NCI-H748 (cell line): ENCODE measurements around the gene DCAF15.

Experiments
- DNase-seq: peaks from one replicate; lab custom pipeline; 2025; ENCODE audit not compliant: unreplicated experiment; lab: John Stamatoyannopoulos, UW

The DCAF15 gene

DNA sequence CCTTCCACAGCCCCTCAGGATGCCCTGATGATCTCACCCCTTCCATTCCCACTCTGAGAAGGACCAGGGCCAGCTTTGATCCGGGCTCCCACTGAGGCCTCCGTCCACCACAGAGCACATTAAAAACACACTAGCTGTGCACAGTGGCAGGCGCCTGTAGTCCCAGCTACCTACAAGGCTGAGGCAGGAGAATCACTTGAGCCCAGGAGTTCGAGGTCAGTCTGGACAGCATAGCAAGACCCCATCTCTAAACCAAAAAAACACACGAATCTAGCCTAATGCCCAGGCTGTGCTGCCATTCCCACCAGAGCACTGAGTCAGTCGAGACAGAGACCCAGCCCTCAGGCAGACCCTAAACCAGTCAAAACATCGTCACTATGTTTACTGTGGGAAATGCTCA, 39.7 kb downstream of the DCAF15 start:
- DNase-seq: no peak

DNA sequence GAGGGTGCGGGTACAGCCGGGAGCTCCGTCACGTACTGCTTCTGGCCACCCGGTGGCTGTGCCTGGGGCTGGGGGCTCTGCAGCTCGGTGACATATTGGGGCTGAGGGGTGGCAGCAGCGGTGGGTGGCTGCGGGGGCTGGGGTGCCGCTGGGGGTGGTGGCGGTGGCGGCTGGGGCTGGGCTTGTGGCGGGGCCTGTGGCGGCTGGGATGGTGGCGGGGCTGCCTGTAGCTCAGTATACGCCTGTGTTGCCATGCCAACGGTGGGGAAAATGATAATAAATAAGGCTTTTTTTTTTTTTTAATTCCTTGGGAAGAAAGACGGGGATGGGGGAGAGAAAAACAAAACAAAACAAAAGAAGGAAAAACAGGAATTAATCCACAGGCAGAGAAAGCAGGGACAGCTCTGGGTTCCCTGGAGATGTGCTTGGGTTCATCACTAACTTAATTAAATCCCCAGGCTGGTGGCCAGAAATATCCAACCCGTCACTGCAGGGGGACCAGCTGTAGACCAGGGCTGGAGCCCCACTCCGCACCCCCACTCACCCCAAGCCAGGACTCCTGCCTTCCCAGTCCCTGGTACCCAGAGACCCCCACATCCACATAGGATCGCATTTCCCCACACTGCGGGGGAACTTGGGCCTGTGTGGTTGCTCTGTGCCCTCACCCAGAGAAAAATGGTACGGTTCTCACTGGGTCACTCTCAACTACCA, 41.4 kb downstream of the DCAF15 start:
- DNase-seq: no peak

DNA sequence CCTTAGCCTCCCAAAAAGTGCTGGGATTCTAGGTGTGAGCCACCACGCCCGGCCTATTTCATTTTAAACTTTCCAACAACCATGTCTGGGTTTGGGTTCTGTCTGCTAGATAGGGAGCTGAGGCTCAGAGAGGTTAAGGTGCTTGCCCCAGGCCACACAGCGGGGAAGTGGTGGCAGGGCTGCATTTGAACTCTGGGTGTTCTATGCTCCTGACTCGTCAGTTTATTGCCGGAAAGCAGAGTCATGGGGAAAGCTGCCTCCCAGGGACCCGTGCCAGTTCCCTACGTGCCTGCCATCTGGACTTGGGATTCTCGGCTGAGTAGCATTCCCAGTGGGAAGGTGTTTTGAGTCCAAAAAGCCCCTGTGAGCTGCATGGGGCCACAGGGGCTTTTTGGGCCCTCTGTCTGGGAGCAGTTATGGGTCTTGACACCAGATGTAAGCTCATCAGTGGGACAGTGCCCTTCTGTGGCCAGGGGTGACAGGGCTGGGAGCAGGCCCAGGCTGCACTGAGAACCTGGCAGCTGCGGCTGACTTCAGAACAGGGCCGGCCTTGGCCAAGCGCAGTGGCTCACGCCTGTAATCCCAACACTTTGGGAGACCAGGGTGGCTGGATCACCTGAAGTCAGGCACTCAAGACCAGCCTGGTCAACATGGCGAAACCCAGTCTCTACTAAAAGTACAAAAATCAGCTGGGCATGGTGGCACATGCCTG, 42.9 kb downstream of the DCAF15 start:
- no peak for DNase-seq

DNA sequence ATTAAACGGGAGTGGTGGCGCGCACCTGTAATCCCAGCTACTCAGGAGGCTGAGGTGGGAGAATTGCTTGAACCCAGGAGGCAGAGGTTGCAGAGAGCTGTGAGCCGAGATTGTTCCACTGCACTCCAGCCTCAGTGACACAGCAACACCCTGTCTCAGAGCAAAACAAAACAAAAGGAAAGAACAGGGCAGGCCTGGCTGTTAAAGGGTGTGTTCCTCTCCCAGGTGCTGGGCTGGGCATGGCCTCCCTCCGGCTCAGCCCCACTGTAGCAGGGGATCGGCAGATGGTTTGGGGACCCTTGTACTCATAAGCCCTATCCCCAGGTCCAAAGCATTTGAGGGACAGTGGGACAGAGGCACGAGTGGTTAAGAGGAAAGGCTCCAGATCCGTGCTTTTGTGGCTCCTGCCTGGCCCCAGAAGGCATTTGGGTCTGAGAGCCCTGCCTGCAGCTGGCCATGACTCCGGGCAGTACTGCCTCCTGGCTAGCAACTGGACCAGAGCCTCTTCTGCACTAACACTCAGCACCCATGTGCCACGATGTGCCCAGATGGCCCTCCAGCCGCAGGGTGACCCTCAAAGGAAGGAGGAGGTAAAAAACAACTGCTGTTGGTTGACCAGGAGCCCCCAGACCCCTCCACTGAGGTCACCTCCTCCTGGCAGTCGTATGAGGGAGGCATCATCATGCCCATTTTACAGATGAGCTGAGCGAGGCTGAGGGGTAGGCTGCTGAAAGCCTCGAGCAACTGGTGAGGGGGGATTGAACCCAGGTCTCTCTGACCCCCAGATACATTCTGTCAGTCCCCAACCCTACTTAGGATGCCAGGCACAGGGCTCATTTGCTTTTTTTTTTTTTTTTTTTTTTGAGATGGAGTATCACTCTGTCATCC, 43.8 kb downstream of the DCAF15 start:
- no peak for DNase-seq

DNA sequence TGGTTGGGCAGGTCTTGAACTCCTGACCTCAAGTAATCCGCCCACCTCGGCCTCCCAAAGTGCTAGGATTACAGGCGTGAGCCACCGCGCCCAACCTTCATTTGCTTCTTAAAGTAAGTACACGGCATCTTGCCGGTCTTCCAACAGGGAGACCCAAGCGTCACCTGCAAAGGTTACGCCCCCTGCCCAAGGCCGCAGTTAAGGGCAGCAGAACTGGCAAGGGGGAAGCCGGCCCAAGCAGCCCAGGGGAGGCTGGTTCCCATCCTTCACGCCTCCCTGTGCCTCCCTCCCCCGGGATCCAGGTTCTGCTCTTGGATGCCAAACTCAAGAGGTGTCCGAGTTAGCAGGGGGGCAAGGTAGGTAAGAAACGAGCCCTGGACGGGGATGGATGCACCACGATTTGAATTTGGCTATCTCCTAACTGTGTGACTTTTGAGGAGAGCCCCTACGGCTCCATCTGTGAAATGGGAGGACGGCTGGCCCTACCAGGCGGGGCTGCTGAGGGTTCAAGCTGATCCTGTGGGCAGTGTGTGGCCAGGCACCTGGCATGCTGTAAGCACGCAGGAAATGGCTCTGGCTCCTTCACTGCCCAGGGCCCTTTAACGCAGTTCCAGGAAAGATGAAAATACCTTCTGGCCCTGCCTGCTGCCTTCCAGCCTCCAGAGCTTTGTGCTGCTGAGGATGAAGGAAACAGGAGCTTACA, 44.8 kb downstream of the DCAF15 start:
- DNase-seq: no peak

DNA sequence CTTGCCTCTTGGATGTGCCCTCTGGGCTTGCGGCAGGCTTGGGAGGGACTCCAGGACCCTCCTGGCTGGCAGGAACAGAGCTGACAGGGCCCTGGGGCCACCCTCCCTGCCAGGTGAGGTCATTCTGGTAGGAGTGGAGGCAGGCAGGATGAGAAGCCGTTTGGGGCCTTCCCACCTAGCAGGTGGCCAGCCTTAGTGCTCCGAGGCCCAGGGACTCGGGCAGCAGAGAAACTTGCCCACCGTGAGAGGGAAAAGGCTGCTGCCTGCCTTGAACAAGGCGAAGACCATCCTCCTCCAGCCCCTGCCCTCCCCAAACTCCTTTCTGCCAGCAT, 45.3 kb downstream of the DCAF15 start:
- no peak for DNase-seq

DNA sequence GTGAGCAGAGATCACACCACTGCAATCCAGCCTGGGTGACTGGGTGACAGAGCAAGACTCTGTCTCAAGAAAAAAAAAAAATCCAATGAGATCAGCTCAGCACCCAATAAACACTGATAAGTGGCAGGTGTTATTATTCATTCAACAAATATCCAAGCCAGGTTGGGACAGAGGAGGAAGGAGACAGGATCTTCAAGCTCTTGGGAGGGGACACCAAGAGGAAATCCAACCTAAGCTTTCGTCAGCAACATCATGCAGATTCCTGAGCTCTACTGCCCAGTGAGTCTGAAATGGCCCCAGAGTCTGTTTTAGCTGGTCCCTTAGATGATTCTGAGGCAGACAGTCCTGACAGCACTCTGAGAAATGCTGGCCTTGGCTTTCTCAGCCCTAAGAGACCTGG, 46.1 kb downstream of the DCAF15 start:
- DNase-seq: no peak

DNA sequence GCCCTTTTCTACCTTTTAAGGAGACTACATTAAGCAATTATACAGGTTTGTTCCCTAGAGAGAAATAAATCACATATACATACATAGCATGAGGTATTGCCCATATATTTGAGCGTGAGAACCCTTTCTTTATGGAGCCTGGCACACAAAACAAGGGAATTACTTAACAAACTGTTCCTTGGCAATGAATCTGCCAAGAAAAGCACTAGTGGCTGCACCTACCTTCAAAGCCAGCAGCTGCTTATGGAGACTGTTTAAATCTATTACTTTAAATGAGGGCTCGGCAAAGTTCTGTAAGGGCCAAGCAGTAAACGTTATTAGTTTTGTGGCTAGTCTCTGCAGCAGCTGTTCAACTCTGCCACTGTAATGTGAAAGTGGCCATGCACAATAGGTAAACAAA, 46.8 kb downstream of the DCAF15 start:
- no peak for DNase-seq

DNA sequence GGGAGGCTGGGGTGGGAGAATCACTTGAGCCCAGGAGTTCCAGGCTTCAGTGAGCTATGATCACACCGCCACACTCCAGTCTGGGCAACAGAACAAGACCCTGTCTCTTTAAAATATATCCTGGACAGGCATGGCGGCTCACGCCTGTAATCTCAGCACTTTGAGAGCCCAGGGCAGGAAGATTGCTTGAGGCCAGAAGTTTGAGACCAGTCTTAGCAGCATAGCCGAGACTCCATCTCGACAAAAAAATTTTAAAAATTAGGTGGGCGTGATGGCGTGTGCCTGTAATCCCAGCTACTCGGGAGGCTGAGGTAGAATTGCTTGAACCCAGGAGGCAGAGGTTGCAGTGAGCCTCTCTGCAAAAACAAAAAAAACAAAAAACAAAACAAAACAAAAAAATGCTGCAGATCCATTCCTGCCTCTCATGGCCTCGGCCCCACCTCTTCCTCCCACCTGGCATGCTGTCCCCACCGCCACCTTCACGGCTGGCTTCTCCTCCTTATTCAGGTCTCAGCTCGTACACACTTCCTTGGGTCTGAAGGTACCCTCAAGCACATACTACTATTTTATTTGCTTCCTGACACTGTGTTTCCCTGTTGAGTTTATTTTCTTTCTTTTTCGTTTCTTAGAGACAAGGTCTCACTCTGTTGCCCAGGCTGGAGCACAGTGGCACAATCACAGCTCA, 48.5 kb downstream of the DCAF15 start:
- DNase-seq: no peak

DNA sequence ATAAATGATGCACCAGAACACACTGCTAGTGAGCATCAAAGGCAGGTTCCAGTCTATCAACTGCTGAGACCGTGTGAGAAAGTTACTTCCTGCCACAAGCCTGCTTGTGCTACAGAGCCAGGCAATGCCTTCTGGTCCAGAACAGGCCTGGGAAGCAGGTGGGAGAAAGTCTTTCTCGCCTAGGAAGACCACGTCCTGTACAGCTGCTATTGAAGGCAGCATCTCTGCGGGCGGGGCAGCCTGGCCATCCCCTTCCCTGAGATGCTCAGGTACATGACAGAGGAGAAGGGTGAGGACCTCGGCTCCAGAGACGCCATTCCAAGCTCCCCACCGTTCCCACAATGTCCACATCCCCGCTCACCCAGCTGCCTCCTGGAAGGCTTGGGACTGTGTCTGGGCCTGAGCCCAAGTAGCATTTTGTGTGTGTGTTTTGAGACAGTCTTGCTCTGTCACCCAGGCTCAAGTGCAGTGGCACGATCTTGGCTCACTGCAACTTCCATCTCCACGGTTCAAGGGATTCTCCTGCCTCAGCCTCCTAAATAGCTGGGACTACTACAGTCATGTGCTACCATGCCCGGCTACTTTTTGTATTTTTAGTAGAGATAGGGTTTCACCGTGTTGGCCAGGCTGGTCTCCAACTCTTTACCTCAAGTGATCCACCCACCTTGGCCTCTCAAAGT, 50.4 kb downstream of the DCAF15 start:
- peak; percentile 3 for DNase-seq

DNA sequence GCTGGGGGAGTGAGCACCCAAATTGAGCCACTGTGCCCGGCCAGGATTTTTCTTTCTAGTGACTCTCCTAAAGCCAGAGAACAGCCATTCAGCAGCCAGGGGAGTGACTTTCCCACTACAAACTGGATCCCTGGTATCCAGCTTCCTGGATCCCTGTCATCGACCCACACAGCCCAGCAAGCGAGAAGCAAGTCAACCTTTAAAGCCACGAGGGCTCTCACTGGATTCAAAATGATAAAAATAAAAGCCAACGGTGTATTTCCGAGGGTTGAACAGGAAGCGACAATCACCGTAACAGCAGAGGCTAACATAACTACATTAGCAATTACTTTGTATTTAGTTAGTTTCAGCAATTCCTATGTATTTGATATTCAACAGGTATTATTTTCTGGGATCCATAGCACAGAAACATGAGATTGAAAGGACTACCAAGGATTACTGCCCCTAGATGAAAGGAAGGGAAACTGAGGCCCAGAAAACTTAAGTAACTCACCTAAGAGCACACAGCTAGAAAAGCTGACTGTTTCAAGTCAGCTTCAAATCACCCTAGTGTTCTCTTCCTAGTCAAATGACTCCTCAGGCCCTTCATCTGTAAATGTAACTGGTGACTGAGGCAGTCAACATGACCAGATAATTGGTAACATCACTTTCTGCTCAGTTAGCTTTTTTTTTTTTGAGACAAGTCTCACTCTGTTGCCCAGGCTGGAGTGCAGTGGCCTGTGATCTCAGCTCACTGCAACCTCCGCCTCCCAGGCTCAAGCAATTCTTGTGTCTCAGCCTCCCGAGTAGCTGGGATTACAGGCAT, 51.1 kb downstream of the DCAF15 start:
- no peak for DNase-seq

DNA sequence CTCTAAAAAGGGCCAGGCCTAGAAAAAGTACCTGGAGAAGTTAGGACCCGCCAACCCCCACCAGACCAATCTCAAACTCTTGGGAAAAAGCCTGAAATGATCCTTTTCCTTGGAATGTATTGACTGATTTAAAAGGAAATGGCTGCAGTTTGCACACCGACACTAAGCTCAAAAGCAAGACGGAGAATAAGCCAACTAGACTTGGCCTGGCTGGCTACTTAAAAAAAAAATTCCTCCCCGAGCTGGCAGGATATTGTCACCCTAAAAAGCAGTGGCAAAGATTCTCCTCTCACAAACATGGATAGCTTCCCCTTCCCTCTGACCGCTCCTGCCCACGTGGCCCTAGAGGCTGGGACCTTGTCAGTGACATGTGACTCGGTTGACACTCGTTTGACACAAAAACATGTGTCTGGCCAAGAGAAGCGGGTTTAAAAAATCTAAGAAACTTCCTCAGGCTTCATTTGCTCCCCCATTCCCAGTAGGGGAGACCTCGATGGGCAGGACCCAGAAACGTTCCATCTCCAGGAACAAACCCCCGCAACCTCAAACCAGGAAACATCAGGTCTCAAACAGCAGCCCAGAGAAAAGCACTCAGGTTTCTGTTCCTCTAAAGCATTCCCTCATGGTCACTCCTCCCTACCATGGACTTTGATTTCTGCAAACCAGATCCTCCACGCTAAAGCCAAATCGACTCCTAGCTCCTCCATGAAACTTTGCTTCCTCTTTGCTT, 52.5 kb downstream of the DCAF15 start:
- DNase-seq: no peak

DNA sequence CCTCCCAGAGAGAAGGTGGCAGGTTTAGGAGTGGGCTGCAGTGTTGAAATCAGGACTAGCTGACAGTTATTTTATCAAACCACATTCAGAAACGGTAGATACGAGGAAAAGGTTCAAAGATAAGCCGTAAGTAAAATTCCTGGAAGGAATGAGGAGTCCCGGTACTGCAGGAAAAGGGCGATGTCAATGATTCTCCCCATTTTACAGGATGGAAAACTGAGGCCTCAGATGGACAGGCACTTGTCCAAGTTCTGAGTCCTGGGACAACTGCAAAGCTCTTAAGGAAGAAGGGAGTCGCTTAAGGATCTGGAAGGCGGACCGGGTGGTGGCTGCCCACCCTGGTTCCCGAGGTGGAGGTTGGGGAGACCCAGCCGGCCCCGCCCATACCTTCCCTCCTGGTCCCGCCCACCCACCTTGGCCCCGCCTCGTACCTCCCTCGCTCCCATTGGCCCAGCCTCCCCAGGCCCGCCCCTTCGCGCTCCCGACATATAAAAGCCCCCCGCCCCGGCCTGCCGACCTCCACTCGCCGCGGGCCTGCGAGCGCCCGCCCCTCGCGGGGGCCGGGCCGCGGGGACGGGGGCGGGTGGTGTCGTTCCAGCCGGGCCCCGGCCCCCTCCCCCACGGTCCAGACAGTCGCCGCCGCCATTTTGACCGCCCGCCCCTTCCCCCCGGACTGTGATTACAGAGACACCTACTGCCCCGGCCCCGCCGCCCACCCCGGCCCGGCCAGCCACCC, 53.2 kb downstream of the DCAF15 start:
- DNase-seq: peak; percentile 85

DNA sequence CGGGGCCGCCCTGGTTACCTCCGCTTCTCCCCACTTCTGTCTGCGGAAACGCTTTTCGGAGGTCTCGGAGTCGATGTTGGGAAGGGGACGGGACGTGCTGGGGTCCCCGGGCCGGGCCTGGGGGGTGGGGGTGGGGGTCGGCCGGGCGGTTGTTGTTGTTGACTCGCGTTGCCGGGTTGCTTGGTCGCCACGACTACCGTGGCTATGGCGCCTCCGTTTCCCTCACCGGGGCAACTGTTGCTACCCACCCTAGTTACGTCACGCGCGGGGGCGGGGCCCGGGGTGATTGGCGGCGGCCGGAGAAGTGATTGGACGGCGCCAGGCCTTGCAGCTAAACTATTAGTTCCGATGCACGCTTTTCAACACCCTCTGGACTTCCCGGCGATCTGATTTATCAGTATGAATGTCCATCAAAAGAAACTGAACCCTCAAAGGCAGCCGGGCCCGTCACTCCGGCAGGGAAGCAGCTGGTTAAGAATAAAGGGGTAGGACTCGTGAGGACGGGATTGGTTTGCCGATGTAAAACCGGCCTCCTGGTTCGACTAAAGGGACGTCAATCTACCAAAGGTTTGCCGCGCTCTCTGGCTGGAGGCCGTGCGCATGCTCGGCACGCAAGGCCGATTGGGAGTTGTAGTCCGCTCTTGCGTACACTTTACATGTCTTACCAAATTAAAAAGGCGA, 53.9 kb downstream of the DCAF15 start, which contains the start of gene RFX1:
Gene RFX1, minus strand, starts transcription at position 236 of the 681 bp plus-strand sequence. CDS start 12,477 bp downstream, outside the sequence.
- peak; percentile 99 for DNase-seq

DNA sequence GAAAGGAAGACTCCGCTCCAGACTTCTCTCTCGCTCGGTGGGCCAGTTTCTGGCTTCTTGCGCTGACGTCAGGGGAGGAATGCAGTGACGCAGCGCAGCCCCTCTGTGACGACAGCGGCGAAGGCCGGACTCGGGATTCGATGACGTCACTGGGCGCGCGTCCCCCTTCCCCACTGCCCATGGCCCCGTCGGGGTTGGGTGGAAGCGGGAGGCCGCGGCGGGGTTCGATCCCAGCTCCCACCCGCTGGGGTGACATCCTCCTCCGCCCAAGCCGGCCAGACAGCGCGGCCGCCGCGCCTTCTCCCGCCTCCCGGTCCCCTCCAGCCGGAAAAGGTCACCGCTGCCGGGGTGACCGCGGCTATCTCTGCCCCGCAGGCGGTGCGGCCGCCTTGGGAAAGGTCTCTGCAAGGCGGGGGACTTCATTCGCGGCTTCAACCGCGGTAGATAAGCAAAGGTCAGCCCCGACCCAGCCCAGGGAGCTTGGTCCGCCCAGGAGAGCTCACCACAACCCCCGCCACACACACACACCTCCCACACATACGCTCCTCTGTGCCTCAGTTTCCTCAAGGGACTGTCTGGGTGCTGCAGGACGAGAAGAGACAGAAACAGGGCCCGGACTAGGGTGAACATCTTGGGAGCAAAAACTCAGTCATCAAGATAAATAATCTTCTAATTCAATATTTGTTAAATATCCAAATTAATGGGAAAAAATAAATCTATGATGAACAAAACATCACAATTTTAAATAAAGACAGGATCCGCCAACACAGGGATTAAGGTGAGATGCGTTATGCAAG, 54.7 kb downstream of the DCAF15 start:
- DNase-seq: peak; percentile 93
